HT1080 (cell line): ENCODE measurements around the gene RAD23B. TPM values are rescaled to one million over a fixed set of nuclear protein-coding genes. Genes with fewer than 3 reads are reported as not detected.
"Not testable (repeated sequence)": the region's sequence is repeated elsewhere in the genome, so short reads cannot be mapped to it uniquely, and the experiment has no call there.

Experiments
- DNase-seq: peaks from one replicate; pipeline ENCODE4 v3.0.0-alpha.2; 2015; ENCODE audit warnings: low read depth
- total RNA-seq: library from RNA; depleted of rRNA; stranded (reverse); fragments of >200 nt; shearing (Covaris generic); gene quantifications from 2 replicates; pipeline ENCODE4 v1.2.3, GENCODE V29; 2014

The RAD23B gene
- total RNA-seq, 1 experiment from 2014 or later = 138 TPM

- DNase-seq = no peak
Observed at GRCh38 chr9:107290619-107291018, 7.5 kb downstream of the RAD23B start.

- DNase-seq = no peak
Observed at GRCh38 chr9:107292821-107293542, 9.9 kb downstream of the RAD23B start.

GRCh38 chr9:107293543-107294085, 10.5 kb downstream of the RAD23B start:
- no peak for DNase-seq

DNA sequence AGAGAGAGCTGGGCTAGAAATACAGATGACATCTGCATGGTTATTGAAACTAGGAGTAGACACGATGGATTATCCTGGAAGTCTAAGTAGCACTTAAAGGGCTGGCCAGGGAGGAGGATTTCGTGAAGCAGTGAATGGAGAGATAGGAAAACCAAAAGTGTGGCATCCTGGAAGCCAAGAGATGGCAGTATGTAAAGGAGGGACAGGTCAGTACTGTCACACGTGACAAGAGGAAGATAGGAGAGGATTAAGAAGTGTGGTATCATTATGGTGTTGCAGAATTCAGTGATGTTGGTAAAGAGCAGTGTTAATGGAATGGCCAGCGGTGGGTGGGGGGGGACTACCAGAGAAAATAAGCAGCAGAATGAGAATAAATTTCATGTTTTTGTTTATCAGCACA, 11.7 kb downstream of the RAD23B start:
- no peak for DNase-seq

DNA sequence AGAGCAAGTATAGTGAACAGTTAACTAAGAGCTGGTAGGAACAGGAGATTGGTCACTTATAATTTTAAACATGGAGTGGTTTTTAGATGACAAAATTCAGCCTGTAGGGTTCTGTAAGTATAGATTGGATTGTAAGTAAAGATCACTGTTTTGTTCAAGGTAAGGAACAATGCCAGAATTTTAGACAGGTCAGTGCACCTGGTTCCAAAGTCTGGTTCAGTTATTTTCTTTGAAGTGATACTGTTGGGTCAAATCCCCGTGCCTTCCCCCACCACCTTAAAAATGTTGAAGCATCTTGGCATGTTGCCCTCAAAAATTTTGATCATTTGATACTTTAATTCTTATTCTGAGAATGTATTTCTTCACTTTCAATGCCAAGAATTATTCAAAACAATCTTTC, 12.9 kb downstream of the RAD23B start:
- DNase-seq = no peak

DNA sequence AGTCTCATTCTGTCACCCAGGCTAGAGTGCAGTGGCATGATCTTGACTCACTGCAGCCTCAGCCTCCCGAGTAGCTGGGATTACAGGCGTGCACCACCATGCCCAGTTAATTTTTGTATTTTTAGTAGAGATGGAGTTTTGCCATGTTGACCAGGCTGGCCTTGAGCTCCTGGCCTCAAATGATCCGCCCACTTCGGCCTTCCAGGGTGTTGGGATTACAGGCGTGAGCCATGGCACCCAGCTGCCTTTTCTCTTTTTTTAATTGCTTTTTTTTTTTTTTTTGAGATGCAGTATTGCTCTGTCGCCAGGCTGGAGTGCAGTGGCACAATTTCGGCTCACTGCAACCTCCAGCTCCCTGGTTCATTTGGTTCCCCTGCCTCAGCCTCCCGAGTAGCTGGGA, 13.5 kb downstream of the RAD23B start:
- DNase-seq = not testable (repeated sequence)

DNA sequence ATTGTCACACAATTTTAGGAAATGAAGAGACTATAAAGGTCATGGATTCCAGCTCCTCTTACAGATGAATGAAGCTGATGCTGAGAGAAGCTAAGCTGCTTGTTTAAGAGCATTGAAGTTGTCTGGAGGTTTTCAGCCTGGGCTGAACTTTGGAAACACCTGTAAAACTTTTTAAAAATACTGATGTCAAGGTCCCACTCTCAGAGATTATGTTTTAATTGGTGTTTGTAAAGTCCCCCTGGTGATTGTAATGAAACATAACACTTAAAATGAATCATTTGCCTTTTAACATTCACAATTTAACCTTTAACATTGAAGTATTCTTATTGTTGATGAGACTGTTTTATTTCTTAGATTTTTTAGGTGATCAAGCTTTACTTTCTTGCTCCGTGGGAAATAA, 16.4 kb downstream of the RAD23B start:
- DNase-seq = no peak

DNA sequence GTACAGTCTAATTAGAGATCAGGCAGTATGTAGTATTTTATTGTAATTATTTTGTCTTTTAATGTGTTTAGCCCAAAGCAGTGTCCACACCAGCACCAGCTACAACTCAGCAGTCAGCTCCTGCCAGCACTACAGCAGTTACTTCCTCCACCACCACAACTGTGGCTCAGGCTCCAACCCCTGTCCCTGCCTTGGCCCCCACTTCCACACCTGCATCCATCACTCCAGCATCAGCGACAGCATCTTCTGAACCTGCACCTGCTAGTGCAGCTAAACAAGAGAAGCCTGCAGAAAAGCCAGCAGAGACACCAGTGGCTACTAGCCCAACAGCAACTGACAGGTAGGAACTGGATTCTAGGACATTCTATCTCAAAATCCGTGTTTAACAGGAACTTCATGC, 23.2 kb downstream of the RAD23B start:
- DNase-seq = no peak

DNA sequence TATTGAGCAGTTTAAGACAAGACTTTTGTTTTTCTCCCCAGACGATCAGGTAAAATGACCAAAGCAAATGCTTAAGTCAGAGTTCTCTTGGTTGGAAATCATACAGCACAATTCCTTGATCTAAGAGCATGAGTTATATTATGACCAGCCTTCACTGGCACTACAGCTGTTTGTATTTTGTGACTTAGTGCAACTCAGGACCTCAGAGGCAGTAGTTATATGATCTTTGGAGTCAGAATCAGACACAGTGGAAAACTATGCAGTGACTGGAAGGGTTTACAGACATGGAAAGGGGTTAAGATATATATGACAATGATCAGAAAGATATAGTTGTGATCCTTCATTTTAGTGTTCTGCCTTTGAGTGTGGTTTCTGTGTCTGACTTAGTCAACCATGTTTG, 24.3 kb downstream of the RAD23B start:
- DNase-seq = no peak

GRCh38 chr9:107308461-107308860, 25.4 kb downstream of the RAD23B start:
- DNase-seq = no peak

GRCh38 chr9:107309271-107309670, 26.2 kb downstream of the RAD23B start:
- DNase-seq = no peak

DNA sequence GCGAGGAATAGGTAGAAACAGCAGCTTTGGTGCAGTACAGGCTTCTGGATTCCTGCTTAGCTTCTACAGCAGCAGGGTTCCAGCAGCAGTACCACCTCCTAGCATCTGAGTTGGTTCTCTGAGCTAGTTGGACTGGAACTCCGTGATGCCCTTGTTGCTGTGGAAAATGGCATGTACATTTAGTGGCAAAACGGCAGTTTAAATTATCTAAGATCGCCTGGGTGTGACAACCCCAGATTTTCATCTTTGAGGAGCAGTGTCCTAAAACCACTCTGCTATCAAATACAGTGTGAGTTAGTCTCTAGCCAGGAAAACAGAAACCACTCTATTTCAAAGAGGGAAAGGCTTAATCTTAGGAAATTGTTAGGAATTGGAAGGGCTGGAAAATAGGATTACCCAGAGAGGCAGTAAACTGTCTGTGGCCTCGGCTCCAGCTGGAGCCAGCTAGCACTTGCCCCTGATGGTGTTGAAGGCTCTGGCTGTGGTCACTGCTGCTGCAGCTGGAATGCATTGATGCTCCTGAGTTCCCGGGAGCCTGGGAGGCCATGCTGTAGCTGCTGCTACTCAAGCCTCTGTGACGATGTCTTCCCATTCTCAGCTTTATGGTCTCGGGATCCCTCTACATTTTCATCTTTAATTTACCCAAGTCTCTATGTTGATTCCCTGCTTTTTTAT, 29.4 kb downstream of the RAD23B start:
- no peak for DNase-seq

DNA sequence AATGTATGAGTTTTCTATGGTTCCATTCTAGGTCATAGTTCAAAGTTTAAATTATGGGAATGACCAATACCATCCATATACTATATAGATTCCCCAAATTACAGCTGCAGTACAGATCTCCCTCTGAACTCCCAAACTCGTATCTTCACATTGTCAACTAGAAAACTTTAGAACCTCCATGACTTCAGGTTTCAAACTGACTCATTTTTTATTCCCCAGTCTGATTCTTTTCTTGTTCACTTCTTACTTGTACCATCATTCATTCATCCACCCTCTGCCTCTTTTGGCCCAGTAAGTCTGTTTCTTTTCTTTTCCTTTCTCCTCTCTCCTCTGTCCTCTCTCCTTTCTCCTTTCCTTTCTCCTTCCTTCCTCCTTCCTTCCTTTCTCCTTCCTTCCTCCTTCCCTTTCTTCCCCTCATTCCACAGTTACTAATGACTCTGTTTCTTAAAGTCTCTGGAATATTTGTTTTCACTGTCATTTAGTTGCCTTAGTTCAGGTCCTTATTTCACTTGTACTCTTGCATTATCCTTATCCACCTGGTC, 30.5 kb downstream of the RAD23B start:
- DNase-seq = no peak

- DNase-seq = no peak
Observed at GRCh38 chr9:107314763-107315162, 31.7 kb downstream of the RAD23B start.

DNA sequence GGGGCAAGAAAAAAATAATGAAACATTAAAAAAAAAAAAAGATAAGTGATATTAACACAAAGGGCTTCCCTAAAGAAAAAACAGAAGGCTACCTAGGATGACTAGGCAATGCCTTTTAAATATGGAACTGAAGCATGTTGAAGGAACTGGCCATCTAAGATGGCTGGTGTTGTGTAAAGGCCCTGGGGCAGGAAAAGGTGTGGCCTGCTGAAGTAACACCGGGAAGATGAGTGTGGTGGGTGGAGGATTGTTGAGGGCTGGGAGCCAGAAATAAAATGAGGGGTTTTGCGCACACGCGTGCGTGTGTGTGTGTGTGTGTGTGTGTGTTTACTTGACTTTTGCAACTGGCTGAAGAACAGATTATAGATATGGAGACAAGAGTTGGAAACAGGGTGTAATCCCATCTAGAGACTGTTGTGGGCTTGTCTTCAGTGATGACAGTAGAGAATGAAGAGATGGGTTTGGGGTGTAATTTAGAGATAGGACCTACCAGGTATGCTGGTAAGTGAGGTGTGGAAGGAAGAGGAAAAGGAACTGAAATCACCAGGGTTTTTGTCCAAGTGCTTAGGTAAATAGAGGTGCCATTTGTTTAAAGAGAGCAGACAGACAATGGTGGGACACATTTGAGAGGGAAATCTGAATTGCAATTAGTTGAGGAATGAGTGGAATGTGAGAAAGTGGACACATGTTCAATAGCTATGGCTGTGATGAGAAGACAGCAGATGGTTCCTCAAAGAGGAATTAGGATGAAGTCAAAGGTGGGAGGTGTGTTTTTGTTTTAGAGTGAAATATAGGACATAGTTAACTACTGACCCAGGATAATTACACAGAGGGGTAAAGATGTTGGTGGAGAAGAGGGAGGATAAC, 33.9 kb downstream of the RAD23B start:
- no peak for DNase-seq

GRCh38 chr9:107322643-107323042, 39.6 kb downstream of the RAD23B start:
- DNase-seq = no peak

- no peak for DNase-seq
Observed at GRCh38 chr9:107323836-107324585, 40.9 kb downstream of the RAD23B start.

DNA sequence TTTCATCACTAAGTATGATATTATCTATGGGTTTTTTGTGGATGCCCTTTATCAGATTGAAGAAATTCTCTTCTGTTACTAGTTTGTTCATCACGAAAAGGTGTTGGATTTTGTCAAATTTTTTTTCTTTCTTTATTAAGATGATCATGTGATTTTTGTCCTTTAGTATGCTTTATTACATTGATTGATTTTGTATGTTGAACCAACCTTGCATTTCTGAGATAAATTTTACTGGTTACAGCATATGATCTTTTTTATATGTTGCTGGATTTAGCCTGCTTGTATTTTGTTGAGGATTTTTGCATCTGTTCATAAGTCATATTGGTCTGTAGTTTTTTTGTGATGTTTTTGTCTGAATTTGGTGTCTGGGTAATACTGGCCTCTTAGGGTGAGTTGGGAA, 42.8 kb downstream of the RAD23B start:
- no peak for DNase-seq

DNA sequence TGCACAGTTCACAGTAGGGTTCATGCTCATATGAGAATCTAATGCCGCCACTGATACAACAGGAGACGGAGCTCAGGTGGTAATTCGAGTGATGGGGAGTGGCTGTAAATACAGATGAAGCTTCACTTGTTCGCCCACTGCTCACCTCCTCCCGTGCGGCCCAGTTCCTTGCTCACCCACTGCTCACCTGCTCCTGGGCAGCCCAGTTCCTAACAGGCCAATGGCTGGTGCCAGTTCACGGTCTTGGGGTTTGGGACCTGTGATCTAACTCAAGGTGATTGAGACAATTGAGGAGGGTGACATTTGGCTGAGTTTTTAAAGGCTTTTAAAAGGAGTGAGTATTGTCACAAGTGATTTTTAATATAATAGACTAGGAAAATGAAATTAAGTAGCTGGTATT, 45.4 kb downstream of the RAD23B start:
- DNase-seq = no peak

- no peak for DNase-seq
Observed at GRCh38 chr9:107330420-107330819, 47.3 kb downstream of the RAD23B start.

GRCh38 chr9:107332883-107333282, 49.8 kb downstream of the RAD23B start:
- DNase-seq = no peak
